ENCODE results near the gene MSH5. TPM values are rescaled to one million over a fixed set of nuclear protein-coding genes. Genes with fewer than 3 reads are reported as not detected.

The MSH5 gene
- total and polyA plus RNA-seq, 2 of the 13 experiments (the other 11 are each of a cell fraction or from before 2014, with no cell fraction given), result 10.2 to 38.7 TPM

GRCh38 chr6:31729979-31730630 lies 9.7 kb upstream of the MSH5 start (continued):
- peak; percentile 74; the same call in 1 of the 2 replicates for TF ChIP-seq ZNF724P (CRISPR knock-in tag; IDR thresholded peaks at IDR 0.05; ENCODE audit: borderline replicate concordance)
- no peak for TF ChIP-seq ZSCAN21 (CRISPR knock-in tag; IDR thresholded peaks at IDR 0.05; ENCODE audit: borderline replicate concordance)
- peak; percentile 88 for TF ChIP-seq ZNF772 (CRISPR knock-in tag; IDR thresholded peaks at IDR 0.05)
- no peak for TF ChIP-seq NAIF1 (CRISPR knock-in tag; IDR thresholded peaks at IDR 0.05; ENCODE audit: borderline replicate concordance)
- TF ChIP-seq GABPA (IDR thresholded peaks at IDR 0.05; ENCODE audit: low read depth, low read length), result no peak
- TF ChIP-seq GABPA (CRISPR knock-in tag; IDR thresholded peaks at IDR 0.05; ENCODE audit: low read depth), result no peak
- TF ChIP-seq ZNF839 (CRISPR knock-in tag; IDR thresholded peaks at IDR 0.05; ENCODE audit: borderline replicate concordance), result no peak
- TF ChIP-seq NFIC (IDR thresholded peaks at IDR 0.05; ENCODE audit: low read length), result no peak
- TF ChIP-seq MBD4 (IDR thresholded peaks at IDR 0.05; ENCODE audit: borderline replicate concordance, low read length), result no peak
- 0 out of 2 replicates have a peak, but pooled peaks have one; percentile 43 for TF ChIP-seq MEIS2 (CRISPR knock-in tag; IDR thresholded peaks at IDR 0.05)
- TF ChIP-seq ZNF704 (CRISPR knock-in tag; IDR thresholded peaks at IDR 0.05; ENCODE audit: borderline replicate concordance), result 0 out of 2 replicates have a peak, but pooled peaks have one; percentile 64
- 0 out of 2 replicates have a peak, but pooled peaks have one; percentile 55 for TF ChIP-seq EEA1 (CRISPR knock-in tag; IDR thresholded peaks at IDR 0.05; ENCODE audit: borderline replicate concordance)
- TF ChIP-seq BCL3 (CRISPR knock-in tag; IDR thresholded peaks at IDR 0.05), result peak; percentile 96
- TF ChIP-seq, protein P1, sequence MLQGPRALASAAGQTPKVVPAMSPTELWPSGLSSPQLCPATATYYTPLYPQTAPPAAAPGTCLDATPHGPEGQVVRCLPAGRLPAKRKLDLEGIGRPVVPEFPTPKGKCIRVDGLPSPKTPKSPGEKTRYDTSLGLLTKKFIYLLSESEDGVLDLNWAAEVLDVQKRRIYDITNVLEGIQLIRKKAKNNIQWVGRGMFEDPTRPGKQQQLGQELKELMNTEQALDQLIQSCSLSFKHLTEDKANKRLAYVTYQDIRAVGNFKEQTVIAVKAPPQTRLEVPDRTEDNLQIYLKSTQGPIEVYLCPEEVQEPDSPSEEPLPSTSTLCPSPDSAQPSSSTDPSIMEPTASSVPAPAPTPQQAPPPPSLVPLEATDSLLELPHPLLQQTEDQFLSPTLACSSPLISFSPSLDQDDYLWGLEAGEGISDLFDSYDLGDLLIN (CRISPR knock-in tag; IDR thresholded peaks at IDR 0.05; ENCODE audit: borderline replicate concordance), result no peak; the same call in 1 of the 2 replicates
- peak; percentile 91; the same call in 1 of the 2 replicates for TF ChIP-seq ZFP82 (CRISPR knock-in tag; IDR thresholded peaks at IDR 0.05; ENCODE audit: borderline replicate concordance)
- TF ChIP-seq HNF4A (CRISPR knock-in tag; IDR thresholded peaks at IDR 0.05), result 0 out of 2 replicates have a peak, but pooled peaks have one; percentile 2
- 0 out of 2 replicates have a peak, but pooled peaks have one; percentile 21 for TF ChIP-seq PREB (CRISPR knock-in tag; IDR thresholded peaks at IDR 0.05)
- TF ChIP-seq NFKB2 (CRISPR knock-in tag; IDR thresholded peaks at IDR 0.05; ENCODE audit: borderline replicate concordance), result peak; percentile 83
- TF ChIP-seq TARDBP (CRISPR knock-in tag; IDR thresholded peaks at IDR 0.05), result peak; percentile 50
- TF ChIP-seq SOX6 (IDR thresholded peaks at IDR 0.05), result no peak
- TF ChIP-seq SOX6 (CRISPR knock-in tag; IDR thresholded peaks at IDR 0.05), result 0 out of 2 replicates have a peak, but pooled peaks have one; percentile 39
- no peak for TF ChIP-seq ZNF3 (CRISPR knock-in tag; IDR thresholded peaks at IDR 0.05)
- TF ChIP-seq REPIN1 (CRISPR knock-in tag; IDR thresholded peaks at IDR 0.05; ENCODE audit: borderline replicate concordance, low read depth), result peak; percentile 9; the same call in 1 of the 2 replicates
- no peak for TF ChIP-seq ELF3 (CRISPR knock-in tag; IDR thresholded peaks at IDR 0.05)
- TF ChIP-seq ZNF816 (CRISPR knock-in tag; IDR thresholded peaks at IDR 0.05; ENCODE audit: borderline replicate concordance), result peak; percentile 92
- peak; percentile 1 for TF ChIP-seq TAF1 (CRISPR knock-in tag; IDR thresholded peaks at IDR 0.05)
- peak; percentile 99; the same call in 1 of the 2 replicates for TF ChIP-seq FIP1L1 (IDR thresholded peaks at IDR 0.05; ENCODE audit: borderline replicate concordance, insufficient read depth, low read depth, low read length)

All from HepG2 (cell line).